RPMI8226 (cell line): ENCODE measurements around the gene DDX41.
"Not testable (repeated sequence)": the region's sequence is repeated elsewhere in the genome, so short reads cannot be mapped to it uniquely, and the experiment has no call there.

Experiments
- DNase-seq: peaks from one replicate; pipeline ENCODE4 v3.0.0-alpha.2; 2015

DDX41 gene

GRCh38 chr5:177497292-177498012 is 19.3 kb downstream of the DDX41 start, which contains the start of gene PDLIM7:
PDLIM7 (minus strand) TSS chr5:177497604; CDS start chr5:177496512, 1,092 bp downstream.
- peak; percentile 95 for DNase-seq

DNA sequence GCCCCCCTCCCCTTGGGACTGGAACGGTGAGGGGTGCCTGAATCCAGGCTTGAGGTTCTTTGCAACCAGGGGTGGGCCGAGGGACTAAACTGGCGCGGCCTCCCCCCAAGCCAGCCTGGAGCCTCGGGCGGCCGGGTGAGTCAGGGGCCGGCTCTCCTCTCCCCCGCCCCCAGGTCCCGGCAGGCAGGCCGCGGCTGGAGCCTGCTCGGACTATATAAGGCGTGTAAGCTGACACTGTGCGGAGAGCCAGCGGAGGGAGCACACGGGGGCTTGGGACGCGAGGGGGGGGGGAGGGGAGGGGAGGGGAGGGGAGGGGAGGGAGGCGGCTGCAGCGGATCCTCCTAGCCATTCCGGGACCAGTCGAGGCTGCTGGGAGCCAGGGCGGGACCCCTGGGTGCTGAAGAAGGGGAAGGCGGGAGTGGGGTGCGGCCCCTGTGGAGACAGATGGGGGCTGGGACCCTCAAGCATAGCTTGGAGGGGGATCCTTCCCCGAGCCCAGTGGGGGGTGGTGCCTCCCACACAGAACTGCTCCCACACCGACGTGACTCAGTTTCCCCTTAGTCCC is 20.0 kb downstream of the DDX41 start:
- no peak for DNase-seq

GRCh38 chr5:177496070-177496726 is 20.6 kb downstream of the DDX41 start:
- DNase-seq = peak; percentile 45

- no peak for DNase-seq
These were observed 21.3 kb downstream of the DDX41 start for GRCh38 chr5:177495243-177496060.

GRCh38 chr5:177494346-177495195 is 22.2 kb downstream of the DDX41 start:
- peak; percentile 63 for DNase-seq

DNA sequence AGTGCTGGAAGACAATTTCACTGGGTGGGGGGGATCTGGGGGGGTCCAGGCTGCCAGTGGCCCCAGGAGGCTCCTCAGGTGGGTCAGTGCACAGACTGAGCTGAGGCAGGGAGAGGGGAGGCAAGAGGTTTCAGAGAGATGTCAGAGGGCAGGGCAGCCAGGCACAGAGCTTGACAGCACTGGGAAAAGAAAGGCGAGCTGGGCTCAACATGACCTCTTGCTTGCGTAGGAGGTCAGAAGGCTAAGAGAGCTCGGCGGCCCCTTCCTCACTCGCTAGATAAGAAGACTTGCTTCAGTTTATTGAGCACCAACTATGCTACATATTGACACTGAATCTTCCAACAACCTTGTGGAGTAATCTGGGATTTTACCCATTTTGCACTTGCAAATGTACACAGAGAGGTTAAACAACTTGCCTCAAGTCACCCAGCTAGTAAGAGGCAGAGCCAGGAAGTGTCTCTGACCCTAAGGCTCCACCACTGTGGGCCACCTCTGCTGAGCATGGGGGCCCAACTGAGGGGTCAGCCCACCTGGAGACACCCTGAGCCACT is 22.9 kb downstream of the DDX41 start:
- no peak for DNase-seq

DNA sequence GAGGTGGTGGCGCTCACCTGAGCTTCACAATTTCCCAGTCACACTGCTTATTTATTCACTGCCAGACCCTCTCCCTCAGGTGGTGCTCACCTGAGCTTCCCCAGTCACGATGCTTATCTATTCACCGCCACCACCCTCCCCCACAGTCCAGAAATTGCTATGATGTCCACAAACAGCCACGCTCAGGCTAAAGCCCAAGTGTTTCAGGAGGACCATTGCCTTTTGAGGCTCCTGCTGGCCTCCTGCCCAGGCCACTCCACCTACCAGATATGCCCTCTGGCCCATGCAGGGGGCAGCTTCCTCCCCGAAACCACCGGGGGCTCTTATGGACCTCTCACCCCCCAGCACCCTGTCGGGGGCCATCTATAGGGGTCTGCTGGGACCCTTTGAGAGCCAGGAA is 23.9 kb downstream of the DDX41 start:
- DNase-seq = no peak

DNA sequence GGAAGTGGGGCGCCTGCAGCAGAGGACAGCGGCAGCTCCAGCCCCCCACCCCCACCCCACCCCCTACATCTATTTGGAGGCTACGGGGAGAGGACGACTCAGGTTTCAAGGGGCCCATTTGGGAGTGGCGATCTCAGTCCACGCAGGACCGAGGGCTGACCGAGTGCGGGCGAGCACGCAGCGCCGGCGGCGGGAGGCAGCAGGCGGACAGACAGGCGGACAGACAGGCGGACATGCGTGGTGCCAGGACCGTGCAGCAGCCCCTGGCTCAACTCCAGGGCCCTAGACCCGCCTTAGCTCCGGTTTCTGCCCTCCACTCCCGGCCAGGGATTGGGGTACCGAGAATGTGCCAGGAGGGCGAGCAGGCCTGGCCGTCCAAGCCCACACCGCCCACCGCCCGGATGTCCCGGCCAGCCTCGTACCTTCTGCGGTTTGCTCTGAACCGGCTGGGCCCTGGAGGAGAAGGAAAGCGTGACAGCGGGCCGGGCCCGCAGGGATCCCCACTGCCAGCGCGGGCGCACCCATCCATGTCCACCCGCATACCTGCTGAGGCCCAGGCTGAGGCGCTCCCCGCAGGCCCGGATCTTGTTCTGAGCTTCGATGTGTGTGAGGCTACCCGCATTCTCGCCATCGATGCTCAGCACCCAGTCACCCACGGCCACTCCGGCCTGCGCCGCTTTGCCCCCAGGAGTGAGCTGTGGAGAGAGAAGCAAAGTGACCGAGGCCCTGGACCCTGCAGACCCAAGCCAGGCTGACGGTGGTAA is 24.6 kb downstream of the DDX41 start:
- DNase-seq = no peak

- peak; percentile 35 for DNase-seq
These were observed 25.3 kb downstream of the DDX41 start for GRCh38 chr5:177491429-177491945.

- no peak for DNase-seq
These were observed 25.8 kb downstream of the DDX41 start for GRCh38 chr5:177490992-177491391.

GRCh38 chr5:177490311-177490991 is 26.3 kb downstream of the DDX41 start:
- peak; percentile 48 for DNase-seq

DNA sequence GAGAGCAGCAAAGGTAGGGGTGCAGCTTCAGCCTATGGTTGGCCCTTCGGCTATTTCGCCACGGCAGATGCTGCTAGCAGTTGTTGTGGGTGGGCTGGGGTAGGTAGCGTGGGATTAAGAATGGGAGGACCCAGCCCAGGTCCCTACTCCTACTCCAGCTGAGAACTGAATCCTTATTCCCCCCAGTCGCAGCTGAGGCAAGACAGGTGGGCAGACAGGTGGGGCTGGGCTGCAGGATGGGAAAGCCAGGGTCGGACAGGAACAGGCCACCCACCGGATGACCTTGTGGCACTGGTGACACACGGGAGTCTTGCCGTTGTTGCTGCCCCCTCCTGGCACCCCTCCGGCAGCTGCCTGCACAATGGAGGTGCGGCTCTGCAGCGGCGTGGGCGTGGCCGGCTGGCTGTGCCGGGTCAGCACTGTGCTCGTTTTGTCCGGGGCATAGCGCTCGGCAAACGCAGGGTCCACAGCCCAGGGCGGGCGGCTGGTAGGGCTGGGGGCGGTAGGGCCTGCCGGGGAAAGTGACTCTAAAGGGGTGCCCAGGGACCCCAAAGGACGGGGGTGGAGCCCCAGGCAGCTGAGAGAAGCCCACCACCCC is 27.5 kb downstream of the DDX41 start:
- DNase-seq = peak; percentile 89

GRCh38 chr5:177487975-177488374 is 28.8 kb downstream of the DDX41 start:
- no peak for DNase-seq

GRCh38 chr5:177487144-177487543 is 29.6 kb downstream of the DDX41 start:
- no peak for DNase-seq

DNA sequence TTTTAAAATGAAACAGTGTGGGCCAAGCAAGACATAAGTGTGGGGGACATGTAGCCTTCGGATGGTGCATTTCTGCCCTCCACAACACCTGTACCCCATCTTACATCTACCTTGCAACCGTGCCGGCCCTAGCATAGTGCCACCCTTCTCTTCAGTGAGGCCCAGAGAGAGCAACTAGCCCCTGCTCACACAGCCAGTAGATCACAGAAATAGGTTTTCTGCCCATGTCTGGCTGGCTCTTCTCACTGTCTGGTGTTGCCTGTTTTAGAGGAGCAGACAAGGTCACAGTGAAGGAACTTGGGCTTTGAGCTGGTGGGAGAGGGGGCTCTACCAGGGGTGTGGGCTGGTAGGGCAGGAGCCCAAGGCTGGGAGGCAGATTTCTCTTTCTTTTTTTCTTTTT is 30.5 kb downstream of the DDX41 start:
- no peak for DNase-seq

GRCh38 chr5:177485753-177486152 is 31.0 kb downstream of the DDX41 start:
- DNase-seq = not testable (repeated sequence)

GRCh38 chr5:177484902-177485549 is 31.7 kb downstream of the DDX41 start:
- no peak for DNase-seq

DNA sequence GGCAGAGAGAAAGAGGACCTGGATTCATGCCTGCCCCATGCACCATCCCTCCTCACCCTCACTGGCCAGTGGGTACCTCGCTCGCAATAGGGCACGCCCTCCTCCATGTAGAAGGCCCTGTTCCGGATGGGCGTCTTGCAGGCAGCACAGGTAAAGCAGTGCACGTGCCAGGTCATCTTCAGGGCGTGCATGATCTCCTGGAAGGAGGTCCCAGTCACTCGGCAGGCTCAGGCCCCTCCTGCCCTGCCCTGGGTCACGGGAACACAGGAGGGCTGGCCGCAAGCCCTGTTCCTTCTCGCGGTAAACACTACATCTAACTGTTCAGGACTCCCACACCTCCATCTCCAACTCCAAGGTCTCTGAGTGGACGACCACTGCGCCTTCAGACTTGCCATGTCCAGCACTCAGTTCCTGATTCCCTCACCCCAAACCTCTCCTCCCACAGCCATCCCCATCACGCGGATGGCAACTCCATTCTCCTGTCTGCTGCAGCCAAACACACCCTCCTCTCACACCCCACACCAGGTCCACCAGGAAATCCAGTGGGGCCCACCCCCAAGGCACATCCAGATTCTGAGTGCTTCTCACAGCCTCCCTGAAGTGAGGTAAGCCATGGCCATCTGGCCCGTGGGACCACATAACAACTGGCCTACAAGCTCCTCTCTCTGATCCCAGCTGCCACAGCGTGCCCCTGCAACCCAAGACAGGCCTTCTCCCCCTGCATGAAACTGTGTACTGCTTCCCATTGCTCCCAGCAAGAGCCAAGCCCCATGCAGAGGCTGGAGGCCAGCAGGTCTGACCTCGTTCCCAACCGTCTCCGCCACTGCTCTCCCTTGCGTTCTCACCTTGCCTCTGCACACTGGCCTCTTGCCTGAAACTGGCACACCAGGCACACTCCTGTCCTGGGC is 32.5 kb downstream of the DDX41 start:
- DNase-seq = no peak
